ENCODE data around the gene RAPGEF1.
A peak's percentile ranks its signal among the peaks of the same experiment; 100 is the strongest.
"Not testable (repeated sequence)": the region's sequence is repeated elsewhere in the genome, so short reads cannot be mapped to it uniquely, and the experiment has no call there.

The RAPGEF1 gene

GRCh38 chr9:131690941-131691573 is 48.8 kb downstream of the RAPGEF1 start:
- DNase-seq (ENCODE audit: low spot score) = no peak

GRCh38 chr9:131690462-131690861 is 49.4 kb downstream of the RAPGEF1 start:
- no peak for DNase-seq (ENCODE audit: low spot score)

- no peak for DNase-seq (ENCODE audit: low spot score)
These were observed 51.5 kb downstream of the RAPGEF1 start for GRCh38 chr9:131688377-131688776.

GRCh38 chr9:131685753-131686706 is 53.8 kb downstream of the RAPGEF1 start:
- no peak for DNase-seq (ENCODE audit: low spot score)

GRCh38 chr9:131683094-131683493 is 56.8 kb downstream of the RAPGEF1 start:
- DNase-seq (ENCODE audit: low spot score) = not testable (repeated sequence)

GRCh38 chr9:131682261-131682660 is 57.6 kb downstream of the RAPGEF1 start:
- no peak for DNase-seq (ENCODE audit: low spot score)

- DNase-seq (ENCODE audit: low spot score) = not testable (repeated sequence)
These were observed 58.0 kb downstream of the RAPGEF1 start for GRCh38 chr9:131681826-131682225.

GRCh38 chr9:131681108-131681507 is 58.8 kb downstream of the RAPGEF1 start:
- not testable (repeated sequence) for DNase-seq (ENCODE audit: low spot score)

- DNase-seq (ENCODE audit: low spot score) = no peak
These were observed 60.4 kb downstream of the RAPGEF1 start for GRCh38 chr9:131679261-131680020.

- peak; percentile 90 for DNase-seq (ENCODE audit: low spot score)
These were observed 61.3 kb downstream of the RAPGEF1 start for GRCh38 chr9:131678499-131679111.

GRCh38 chr9:131677444-131678180 is 62.3 kb downstream of the RAPGEF1 start:
- DNase-seq (ENCODE audit: low spot score) = peak; percentile 79

GRCh38 chr9:131677049-131677443 is 62.8 kb downstream of the RAPGEF1 start:
- DNase-seq (ENCODE audit: low spot score) = no peak

- no peak for DNase-seq (ENCODE audit: low spot score)
These were observed 63.4 kb downstream of the RAPGEF1 start for GRCh38 chr9:131676431-131676972.

- DNase-seq (ENCODE audit: low spot score) = no peak
These were observed 64.3 kb downstream of the RAPGEF1 start for GRCh38 chr9:131675437-131676022.

GRCh38 chr9:131674425-131675421 is 65.2 kb downstream of the RAPGEF1 start:
- no peak for DNase-seq (ENCODE audit: low spot score)

GRCh38 chr9:131673531-131673930 is 66.3 kb downstream of the RAPGEF1 start:
- no peak for DNase-seq (ENCODE audit: low spot score)

- DNase-seq (ENCODE audit: low spot score) = no peak
These were observed 66.8 kb downstream of the RAPGEF1 start for GRCh38 chr9:131673068-131673467.

- no peak for DNase-seq (ENCODE audit: low spot score)
These were observed 67.4 kb downstream of the RAPGEF1 start for GRCh38 chr9:131672451-131672850.

GRCh38 chr9:131671133-131671520 is 68.7 kb downstream of the RAPGEF1 start:
- DNase-seq (ENCODE audit: low spot score) = no peak
